Stimulated activated CD4-positive, alpha-beta T cell treated with anti-CD3 and anti-CD28 coated beads, Interleukin-4, amount 100 ng/mL, for 1 hour (primary cell): ENCODE data around the gene RFX1.
"Not testable (repeated sequence)": the region's sequence is repeated elsewhere in the genome, so short reads cannot be mapped to it uniquely, and the experiment has no call there.

Source experiments
- DNase-seq: peaks from one replicate; pipeline ENCODE4 v3.0.0-alpha.2; 2020

The RFX1 gene

DNA sequence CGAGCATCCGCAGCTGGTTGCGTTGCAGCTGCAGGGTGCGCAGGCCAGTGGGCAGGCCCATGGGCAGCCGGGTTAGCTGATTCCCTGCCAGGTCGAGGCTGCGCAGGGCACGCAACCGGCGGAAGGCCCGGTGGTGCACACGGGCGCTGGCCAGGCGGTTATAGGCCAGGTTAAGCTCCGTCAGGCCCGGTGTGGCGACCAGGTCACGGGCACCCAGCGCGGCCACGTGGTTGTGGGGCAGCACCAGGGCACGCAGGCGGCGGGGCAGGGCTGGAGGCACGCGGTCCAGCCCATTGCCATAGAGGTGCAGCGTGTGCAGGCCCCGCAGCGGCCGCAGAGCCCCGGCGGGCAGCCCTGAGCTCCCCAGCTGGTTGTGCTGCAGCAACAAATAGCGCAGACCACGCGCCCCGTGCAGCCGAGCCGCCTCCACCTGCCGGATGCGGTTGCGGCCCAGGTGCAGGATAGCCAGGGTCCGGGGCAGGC lies 73.2 kb downstream of the RFX1 start:
- DNase-seq: no peak

GRCh38 chr19:13932149-13932637 lies 73.9 kb downstream of the RFX1 start:
- no peak for DNase-seq

DNA sequence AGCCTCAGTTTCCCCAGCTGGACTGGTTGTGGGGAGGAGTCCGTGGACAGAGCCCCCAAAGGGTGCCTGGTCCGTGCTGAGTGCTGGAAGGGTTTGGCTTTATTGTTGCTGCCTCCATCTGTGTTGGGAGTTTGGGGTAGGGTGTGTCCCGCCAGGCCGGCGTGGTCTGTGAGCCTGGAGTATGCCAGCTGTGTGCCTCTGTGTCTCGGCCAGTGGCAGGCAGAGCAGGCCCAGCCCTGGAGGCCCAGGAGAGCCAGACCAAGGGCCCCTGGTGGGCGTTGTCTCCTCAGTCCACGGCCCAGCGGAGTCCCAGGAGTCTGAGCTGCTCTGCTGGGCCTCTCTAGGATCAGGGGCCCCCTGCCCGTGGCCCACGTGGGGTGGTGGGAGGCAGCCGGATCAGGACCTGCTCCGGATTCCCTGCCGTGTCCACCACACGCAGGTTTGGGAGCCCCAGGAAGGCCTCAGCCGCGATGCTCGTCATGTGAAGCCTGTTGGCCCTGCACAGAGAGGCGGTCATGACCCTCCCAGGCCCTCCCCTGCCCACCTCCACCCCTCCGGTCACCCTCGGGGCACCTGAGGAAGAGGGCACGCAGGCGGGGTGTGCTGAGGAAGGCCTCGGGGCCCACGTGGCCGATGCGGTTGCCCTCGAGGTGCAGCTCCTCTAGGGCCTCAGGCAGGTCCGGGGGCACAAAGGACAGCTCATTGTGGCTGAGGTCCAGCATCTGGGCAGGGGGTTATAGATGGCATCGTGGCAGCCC lies 74.5 kb downstream of the RFX1 start:
- DNase-seq: no peak

DNA sequence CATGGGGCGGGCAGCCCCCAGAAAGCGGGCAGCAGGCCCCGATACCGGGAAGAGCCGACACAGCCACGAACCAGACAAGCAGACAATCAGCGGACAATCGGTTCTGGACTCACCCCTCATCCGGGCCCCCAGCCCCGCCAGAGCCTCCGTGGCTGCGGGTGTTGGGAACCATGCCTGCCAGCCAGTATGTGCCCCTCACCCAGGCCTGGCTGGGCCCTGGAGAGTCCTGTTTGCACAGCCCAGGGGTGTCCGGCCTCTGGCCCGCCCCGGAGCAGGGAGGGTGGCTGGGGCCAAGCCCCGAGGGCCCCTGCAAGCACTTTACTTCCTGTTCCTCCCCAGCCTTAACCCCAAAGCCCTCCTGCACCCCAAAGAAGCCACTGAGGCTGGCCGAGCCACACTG lies 75.7 kb downstream of the RFX1 start:
- DNase-seq: no peak

DNA sequence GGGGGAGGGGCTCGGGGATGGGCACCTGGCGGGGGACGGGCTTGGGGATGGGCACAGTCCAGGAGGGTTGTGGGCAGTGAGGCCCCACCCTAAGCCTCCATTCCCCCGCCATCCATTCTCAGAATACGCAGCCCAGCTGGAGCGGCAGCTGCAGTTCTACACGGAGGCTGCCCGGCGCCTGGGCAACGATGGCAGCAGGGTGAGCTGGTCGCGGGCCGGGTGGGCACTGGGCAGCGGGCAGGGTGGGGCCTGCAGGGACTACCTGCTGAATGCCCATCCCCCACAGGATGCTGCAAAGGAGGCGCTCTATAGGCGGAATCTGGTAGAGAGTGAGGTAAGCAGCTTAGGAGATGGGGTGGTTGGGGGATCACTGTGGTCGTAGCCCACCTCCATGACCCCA lies 76.2 kb downstream of the RFX1 start:
- DNase-seq: no peak

- no peak for DNase-seq
Observed at GRCh38 chr19:13929340-13929739, 76.8 kb downstream of the RFX1 start.

GRCh38 chr19:13926715-13927114 lies 79.4 kb downstream of the RFX1 start:
- no peak for DNase-seq

DNA sequence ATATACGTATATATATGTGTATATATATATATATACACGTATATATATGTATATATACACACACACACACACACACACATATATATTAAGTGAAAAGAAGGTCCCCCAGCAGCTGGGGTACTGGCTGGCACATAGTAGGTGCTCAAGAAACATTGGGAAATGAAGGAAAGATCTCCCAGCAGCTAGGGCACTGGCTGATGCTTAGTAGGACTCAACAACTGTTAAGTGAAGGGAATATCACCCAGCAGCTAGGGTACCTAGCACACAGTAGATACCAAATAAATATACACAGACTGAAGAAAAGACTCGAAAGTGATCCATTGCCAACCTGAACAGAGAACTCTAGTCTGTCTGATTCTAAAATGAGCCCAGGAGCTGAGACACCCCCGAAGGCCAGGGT lies 80.1 kb downstream of the RFX1 start:
- DNase-seq: no peak

GRCh38 chr19:13923194-13923987 lies 82.7 kb downstream of the RFX1 start:
- no peak for DNase-seq

DNA sequence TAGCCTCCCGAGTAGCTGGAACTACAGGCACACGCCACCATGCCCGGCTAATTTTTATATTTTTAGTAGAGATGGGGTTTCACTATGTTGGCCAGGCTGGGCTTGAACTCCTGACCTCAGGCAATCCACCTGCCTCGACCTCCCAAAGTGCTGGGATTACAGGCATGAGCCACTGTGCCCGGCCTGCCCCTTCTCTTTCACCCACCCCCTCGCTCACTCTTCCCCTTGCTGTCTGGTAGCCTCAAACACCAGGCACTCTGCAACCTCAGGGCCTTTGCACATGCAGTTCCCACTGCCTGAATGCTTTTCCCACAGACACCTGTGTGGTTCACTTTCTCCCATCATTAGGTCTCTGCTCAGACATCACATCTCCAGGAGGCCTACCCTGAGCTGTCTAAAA lies 84.0 kb downstream of the RFX1 start:
- DNase-seq: not testable (repeated sequence)

DNA sequence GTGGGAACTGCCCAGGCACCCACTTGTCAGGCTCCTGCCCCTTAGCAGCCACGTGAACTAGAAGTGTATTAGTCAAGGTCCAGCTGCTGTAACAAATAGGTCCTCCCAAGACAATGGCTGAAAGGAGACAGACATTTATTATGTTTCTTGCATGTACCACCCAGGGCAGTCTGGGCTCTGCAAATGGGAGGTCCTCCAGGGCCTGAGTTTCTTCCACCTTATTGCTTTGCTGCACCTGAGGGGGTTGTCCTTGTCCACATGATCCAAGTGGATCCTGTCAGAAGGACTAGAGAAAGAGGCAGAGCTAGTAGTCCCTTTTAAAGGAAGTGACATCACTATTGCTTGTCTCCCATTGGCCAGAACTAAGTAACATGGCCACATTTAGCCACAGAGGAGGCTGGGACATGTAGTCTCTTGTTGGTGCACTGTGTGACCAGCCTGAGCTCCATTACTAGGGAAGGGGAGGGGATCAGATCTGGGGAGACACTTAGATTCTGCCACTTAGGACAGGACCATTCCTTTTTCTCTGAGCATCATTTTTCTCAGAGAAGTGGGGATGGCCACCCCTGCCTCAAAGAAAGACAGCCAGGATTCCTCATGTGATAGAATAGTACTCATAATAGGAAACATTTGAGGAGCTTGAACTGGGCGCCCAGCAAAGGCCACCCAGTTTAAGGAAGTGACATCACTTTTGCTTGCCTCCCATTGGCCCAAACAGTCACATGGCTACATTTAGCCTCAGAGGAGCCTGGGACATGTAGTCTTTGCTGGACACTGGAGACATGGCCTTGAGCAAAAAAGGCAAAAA lies 85.0 kb downstream of the RFX1 start:
- DNase-seq: no peak

DNA sequence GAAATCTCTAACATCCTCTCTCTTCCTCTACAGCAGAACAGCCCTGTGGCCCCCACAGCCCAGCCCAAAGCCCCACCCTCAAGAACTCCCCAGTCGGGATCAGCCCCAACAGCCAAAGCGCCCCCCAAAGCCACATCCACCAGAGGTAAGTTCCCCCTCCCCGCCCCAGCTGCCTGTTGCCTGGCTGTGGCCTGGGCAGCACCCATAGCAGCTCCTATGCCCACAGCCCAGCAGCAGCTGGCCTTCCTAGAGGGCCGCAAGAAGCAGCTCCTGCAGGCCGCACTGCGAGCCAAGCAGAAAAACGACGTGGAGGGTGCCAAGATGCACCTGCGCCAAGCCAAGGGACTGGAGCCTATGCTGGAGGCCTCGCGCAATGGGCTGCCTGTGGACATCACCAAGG lies 85.6 kb downstream of the RFX1 start:
- DNase-seq: no peak

- no peak for DNase-seq
Observed at GRCh38 chr19:13918726-13919411, 87.3 kb downstream of the RFX1 start.

- no peak for DNase-seq
Observed at GRCh38 chr19:13917888-13918406, 88.2 kb downstream of the RFX1 start.

DNA sequence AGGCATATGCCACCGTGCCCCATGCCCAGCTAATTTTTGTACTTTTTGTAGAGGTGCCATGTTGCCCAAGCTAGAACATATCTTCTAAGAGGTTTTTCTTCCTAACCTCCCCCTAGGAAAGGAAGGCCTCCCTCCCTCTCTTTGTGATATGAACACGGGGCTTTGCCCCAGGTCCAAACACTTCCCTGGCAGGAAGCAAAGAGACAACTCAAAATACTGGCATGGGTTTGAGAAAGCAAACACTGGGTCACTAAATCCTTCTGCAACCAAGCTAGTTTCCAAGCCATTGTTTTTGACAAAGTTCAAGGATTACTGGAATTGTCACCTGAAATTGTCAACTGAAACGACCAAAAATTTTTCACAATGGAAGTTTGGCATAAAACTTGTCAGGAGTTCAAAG lies 91.3 kb downstream of the RFX1 start:
- DNase-seq: no peak

DNA sequence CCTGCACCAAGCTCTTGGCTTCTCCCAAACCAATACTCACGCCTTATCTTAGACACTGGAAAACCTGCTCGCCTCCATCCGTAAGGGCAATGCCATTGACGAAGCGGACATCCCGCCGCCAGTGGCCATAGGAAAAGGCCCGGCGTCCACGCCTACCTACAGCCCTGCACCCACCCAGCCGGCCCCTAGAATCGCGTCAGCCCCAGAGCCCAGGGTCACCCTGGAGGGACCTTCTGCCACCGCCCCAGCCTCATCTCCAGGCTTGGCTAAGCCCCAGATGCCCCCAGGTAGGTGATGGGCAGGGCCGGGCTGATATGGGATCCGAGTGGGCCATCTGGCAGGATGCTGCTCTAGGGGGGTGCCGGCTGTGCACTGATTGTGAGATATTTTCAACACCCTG lies 92.8 kb downstream of the RFX1 start:
- no peak for DNase-seq
